Testis (tissue), 3 donors: ENCODE results near the gene CLEC2L. TPM values are rescaled to one million over a fixed set of nuclear protein-coding genes. Genes with fewer than 3 reads are reported as not detected.
"Not testable (repeated sequence)": the region's sequence is repeated elsewhere in the genome, so short reads cannot be mapped to it uniquely, and the experiment has no call there.

Experiments used
- DNase-seq: peaks from one replicate; pipeline ENCODE4 v3.0.0-alpha.2; 2019
- H3K27ac ChIP-seq, 2 donors: fragments of 200-600 bp; sonication (generic); one replicate each; pipeline ENCODE4 v1.5.1; 2019
- H3K27me3 ChIP-seq: fragments of 200-600 bp; sonication (generic); one replicate; pipeline ENCODE4 v1.5.1; 2019
- H3K36me3 ChIP-seq: fragments of 200-600 bp; sonication (generic); one replicate; pipeline ENCODE4 v1.5.1; 2017; ENCODE audit warnings: low read depth; ENCODE audit errors: missing control alignments
- H3K4me1 ChIP-seq: fragments of 200-600 bp; sonication (generic); one replicate; pipeline ENCODE4 v1.5.1; 2019
- H3K4me3 ChIP-seq, 2 donors: fragments of 200-600 bp; sonication (generic); one replicate each; pipeline ENCODE4 v1.5.1; 2017 to 2019
- H3K9me3 ChIP-seq: fragments of 200-600 bp; sonication (generic); one replicate; pipeline ENCODE4 v1.5.1; 2017
- POLR2A ChIP-seq: fragments of 450-650 bp; IDR thresholded peaks from one replicate; pipeline ENCODE4 v1.6.1; 2017; ENCODE audit warnings: antibody characterized with exemption, mild to moderate bottlenecking, moderate library complexity
- WGBS, 2 donors: methylation state at CpG; one replicate each; pipeline ENCODE4 v1.1.5; 2018; 5-methylcytosine and 5-hydroxymethylcytosine counted together
- intact Hi-C: fragments of 100-400 bp; cut with DNase I; formaldehyde crosslinking; loops from one replicate; pipeline ENCODE4 v1.15.1; 2023; ENCODE audit warnings: low total_unique reads
- polyA plus RNA-seq: library from polyadenylated mRNA; stranded (reverse); fragments of 350-450 nt; fragmentation: Illumina TruSeq; extraction: RNeasy Lipid Tissue Mini Kit (QIAGEN cat#74804); gene quantifications from one replicate; pipeline ENCODE4 v1.2.3, GENCODE V29; 2014; ENCODE audit warnings: low read depth, low replicate concordance; ENCODE audit not compliant: insufficient read depth
- total RNA-seq, 2 donors: library from RNA; depleted of rRNA; stranded (reverse); fragments of >200 nt; gene quantifications; one replicate each; pipeline ENCODE4 v1.2.3, GENCODE V29; 2016
- TF ChIP-seq, protein P1 (sequence below), 3 experiments: fragments of 450-650 bp in 2 of 3; fragments of 200-600 bp in 1 of 3; sonication (generic) in 1 of 3; IDR thresholded peaks; one replicate each; pipeline ENCODE4 v1.5.1; 2016 to 2019; ENCODE audit warnings: antibody characterized with exemption in 3 of 3, mild to moderate bottlenecking in 2 of 3, moderate library complexity in 1 of 3

Gene CLEC2L
- total and polyA plus RNA-seq, 3 donors from 2014 or later = 0.79 to 1.6 (median 0.81) TPM

GRCh38 chr7:139544645-139545044 is 21.2 kb downstream of the CLEC2L start:
- peaks cover 2% of the 10 kb centered on the region for H3K4me1 ChIP-seq
- TF ChIP-seq, protein P1, sequence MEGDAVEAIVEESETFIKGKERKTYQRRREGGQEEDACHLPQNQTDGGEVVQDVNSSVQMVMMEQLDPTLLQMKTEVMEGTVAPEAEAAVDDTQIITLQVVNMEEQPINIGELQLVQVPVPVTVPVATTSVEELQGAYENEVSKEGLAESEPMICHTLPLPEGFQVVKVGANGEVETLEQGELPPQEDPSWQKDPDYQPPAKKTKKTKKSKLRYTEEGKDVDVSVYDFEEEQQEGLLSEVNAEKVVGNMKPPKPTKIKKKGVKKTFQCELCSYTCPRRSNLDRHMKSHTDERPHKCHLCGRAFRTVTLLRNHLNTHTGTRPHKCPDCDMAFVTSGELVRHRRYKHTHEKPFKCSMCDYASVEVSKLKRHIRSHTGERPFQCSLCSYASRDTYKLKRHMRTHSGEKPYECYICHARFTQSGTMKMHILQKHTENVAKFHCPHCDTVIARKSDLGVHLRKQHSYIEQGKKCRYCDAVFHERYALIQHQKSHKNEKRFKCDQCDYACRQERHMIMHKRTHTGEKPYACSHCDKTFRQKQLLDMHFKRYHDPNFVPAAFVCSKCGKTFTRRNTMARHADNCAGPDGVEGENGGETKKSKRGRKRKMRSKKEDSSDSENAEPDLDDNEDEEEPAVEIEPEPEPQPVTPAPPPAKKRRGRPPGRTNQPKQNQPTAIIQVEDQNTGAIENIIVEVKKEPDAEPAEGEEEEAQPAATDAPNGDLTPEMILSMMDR (IDR thresholded peaks at IDR 0.05) = no peak
- no peak for TF ChIP-seq POLR2A
- DNase-seq = no peak
- H3K27ac ChIP-seq = no peak overlapping the region
- H3K4me3 ChIP-seq = no peak overlapping the region
- H3K27me3 ChIP-seq = no peaks in the 10 kb centered on the region
- no peaks in the 10 kb centered on the region for H3K36me3 ChIP-seq
- WGBS, 2 donors = 38 to 78% methylated on average over 6 to 11 of the region's 11 CpGs
- H3K9me3 ChIP-seq = no peaks in the 10 kb centered on the region
- intact Hi-C loops = no loop called here

GRCh38 chr7:139548302-139549028 is 25.0 kb downstream of the CLEC2L start:
- intact Hi-C loops = no loop called here
- no peak for DNase-seq
- Histone ChIP-seq H3K9me3 (no peaks in the 10 kb centered on the region), H3K27me3 (no peaks in the 10 kb centered on the region), H3K4me1 (no peaks in the 10 kb centered on the region), H3K4me3 (no peak overlapping the region), H3K27ac (no peak overlapping the region), H3K36me3 (no peaks in the 10 kb centered on the region)
- TF ChIP-seq, protein P1 (IDR thresholded peaks at IDR 0.05) = no peak
- no peak for TF ChIP-seq POLR2A
- WGBS, 2 donors = 91 to 93% methylated on average over 4 to 5 of the region's 5 CpGs

DNA sequence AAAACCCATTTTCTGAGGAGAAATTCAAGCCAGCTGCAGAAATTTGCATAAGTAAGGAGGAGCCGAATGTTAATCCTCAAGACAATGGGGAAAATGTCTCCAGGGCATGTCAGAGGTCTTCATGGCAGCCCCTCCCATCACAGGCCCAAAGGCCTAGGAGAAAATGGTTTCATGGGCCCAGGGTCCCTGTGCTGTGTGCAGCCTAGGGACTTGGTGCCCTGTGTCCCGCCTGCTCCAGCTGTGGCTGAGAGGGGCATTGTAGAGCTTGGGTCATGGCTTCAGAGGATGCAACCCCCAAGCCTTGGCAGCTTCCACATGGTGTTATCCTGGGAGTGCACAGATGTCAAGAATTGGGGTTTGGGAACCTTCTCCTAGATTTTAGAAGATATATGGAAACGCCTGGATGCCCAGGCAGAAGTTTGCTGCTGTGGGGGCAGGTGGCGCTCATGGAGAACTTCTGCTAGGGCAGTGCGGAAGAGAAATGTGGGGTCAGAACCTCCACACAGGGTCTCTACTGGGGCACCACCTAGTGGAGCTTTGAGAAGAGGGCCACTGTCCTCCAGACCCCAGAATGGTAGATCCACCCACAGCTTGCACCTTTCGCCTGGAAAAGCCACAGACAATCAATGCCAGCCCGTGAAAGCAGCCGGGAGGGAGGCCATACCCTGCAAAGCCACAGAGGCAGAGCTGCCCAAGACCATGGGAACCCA is 30.7 kb downstream of the CLEC2L start:
- intact Hi-C loops, DNase-seq, H3K9me3 ChIP-seq, H3K4me3 ChIP-seq, H3K4me1 ChIP-seq, H3K36me3 ChIP-seq, H3K27me3 ChIP-seq, H3K27ac ChIP-seq: not testable (repeated sequence)
- WGBS, 2 donors = 87 to 98% methylated on average over 7 to 8 of the region's 8 CpGs

DNA sequence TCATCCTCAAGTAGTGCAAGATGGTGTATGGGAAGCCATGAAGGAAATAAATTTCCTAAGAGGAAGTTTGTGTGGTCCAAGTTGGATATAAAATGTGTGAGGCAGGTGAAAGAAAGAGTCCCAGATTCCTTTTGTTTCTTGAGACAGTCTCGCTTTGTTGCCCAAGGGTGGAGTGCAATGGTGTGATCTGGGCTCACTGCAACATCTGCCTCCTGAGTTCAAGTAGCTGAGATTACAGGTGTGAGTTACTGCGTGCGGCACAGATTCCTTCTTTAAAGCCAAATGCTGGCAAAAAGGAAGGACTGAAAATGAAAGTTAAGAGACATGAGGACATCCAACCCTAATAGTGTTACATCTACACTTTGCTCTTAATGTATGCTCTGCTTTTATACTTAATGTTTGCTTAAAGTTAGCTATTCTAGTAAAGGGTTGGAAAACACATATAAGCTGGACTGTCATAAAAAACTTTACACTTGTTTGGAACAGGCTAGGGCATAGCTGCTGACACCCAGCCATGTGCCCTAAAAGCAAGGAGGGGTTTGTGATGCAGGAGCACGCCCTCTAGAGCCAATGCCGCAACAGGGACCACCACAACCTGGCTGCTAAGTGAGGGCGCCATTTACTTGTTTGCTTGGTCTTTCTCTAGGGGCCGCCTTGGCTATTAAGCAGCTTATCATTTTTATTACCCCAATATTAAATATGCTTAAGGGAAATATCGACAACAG is 34.5 kb downstream of the CLEC2L start:
- H3K27ac ChIP-seq = no peak overlapping the region
- DNase-seq = no peak
- no peaks in the 10 kb centered on the region for H3K27me3 ChIP-seq
- TF ChIP-seq, protein P1 (IDR thresholded peaks at IDR 0.05) = no peak
- no peak for TF ChIP-seq POLR2A
- no peaks in the 10 kb centered on the region for H3K4me1 ChIP-seq
- H3K9me3 ChIP-seq = no peaks in the 10 kb centered on the region
- no peaks in the 10 kb centered on the region for H3K36me3 ChIP-seq
- WGBS, 2 donors = 62 to 66% methylated on average over 8 of the region's 8 CpGs
- intact Hi-C loops = no loop called here
- H3K4me3 ChIP-seq = no peak overlapping the region
